Renal cortex interstitium (tissue), 3 donors: Measurements from ENCODE around the gene SLC45A2. TPM values are rescaled to one million over a fixed set of nuclear protein-coding genes. Genes with fewer than 3 reads are reported as not detected.

ENCODE experiments used
- polyA plus RNA-seq, 3 donors: library from polyadenylated mRNA; unstranded; fragments of 120-200 nt; gene quantifications; one replicate each; pipeline ENCODE4 v1.2.1, GENCODE V29; 2013; ENCODE audit not compliant: insufficient read length in 3 of 3

The SLC45A2 gene
- polyA plus RNA-seq, 3 donors, result 0.37 to 0.54 (median 0.47) TPM

Other genes starting within 250 kb of the SLC45A2 start
- gene ADAMTS12, start 92.7 kb downstream of the SLC45A2 start, polyA plus RNA-seq, result 10 to 100 TPM; 14.9 to 18.5 (median 18.0) TPM
- under 1 TPM in 1 of 3 donors, not detected in 2; 0.24 TPM for gene RXFP3, start 48.3 kb downstream of the SLC45A2 start, polyA plus RNA-seq
- gene AMACR, start 23.4 kb upstream of the SLC45A2 start, polyA plus RNA-seq, result 100 to 1,000 TPM in 2 of 3 donors, 10 to 100 TPM in 1; 85.3 to 118 (median 115) TPM
- 10 to 100 TPM; 49.1 to 72.3 (median 51.5) TPM for gene C1QTNF3, start 58.5 kb upstream of the SLC45A2 start, polyA plus RNA-seq